Hepatocyte (in vitro differentiated cells): ENCODE results near the gene SORD. TPM values are rescaled to one million over a fixed set of nuclear protein-coding genes. Genes with fewer than 3 reads are reported as not detected.
"Not testable (repeated sequence)": the region's sequence is repeated elsewhere in the genome, so short reads cannot be mapped to it uniquely, and the experiment has no call there.

Experiments used
- DNase-seq: peaks from one replicate; pipeline ENCODE4 v3.0.0-alpha.2; 2016; ENCODE audit warnings: low spot score
- H2AFZ ChIP-seq: fragments of 200-600 bp; sonication (generic); 2 replicates; pipeline ENCODE4 v1.6.0; 2016; ENCODE audit warnings: antibody characterized with exemption, mild to moderate bottlenecking
- H3K27ac ChIP-seq: fragments of 200-600 bp; sonication (generic); 2 replicates; pipeline ENCODE4 v1.5.1; 2016; ENCODE audit warnings: mild to moderate bottlenecking
- H3K27me3 ChIP-seq: fragments of 200-600 bp; sonication (generic); 2 replicates; pipeline ENCODE4 v1.6.1; 2016
- H3K36me3 ChIP-seq: fragments of 200-600 bp; sonication (generic); replicated peaks from 2 replicates; pipeline ENCODE4 v1.5.1; 2016; ENCODE audit warnings: low read depth; ENCODE audit not compliant: insufficient read depth
- H3K4me1 ChIP-seq: fragments of 200-600 bp; sonication (generic); 2 replicates; pipeline ENCODE4 v1.5.1; 2016; ENCODE audit warnings: mild to moderate bottlenecking, moderate library complexity; ENCODE audit not compliant: insufficient read depth
- H3K4me2 ChIP-seq: fragments of 200-600 bp; sonication (generic); 2 replicates; pipeline ENCODE4 v1.6.0; 2016
- H3K4me3 ChIP-seq: fragments of 200-600 bp; sonication (generic); 2 replicates; pipeline ENCODE4 v1.5.1; 2016; ENCODE audit warnings: mild to moderate bottlenecking
- H3K79me2 ChIP-seq: fragments of 200-600 bp; sonication (generic); 2 replicates; pipeline ENCODE4 v1.6.0; 2017; ENCODE audit warnings: mild to moderate bottlenecking
- H3K9me2 ChIP-seq: fragments of 200-600 bp; sonication (generic); replicated peaks from 2 replicates; pipeline ENCODE4 v1.6.0; 2017; ENCODE audit warnings: mild to moderate bottlenecking; ENCODE audit not compliant: insufficient read depth
- H3K9me3 ChIP-seq: fragments of 200-600 bp; sonication (generic); 2 replicates; pipeline ENCODE4 v1.5.1; 2016; ENCODE audit warnings: low read depth, mild to moderate bottlenecking
- H4K20me1 ChIP-seq: fragments of 200-600 bp; sonication (generic); 2 replicates; pipeline ENCODE4 v1.6.0; 2016; ENCODE audit warnings: mild to moderate bottlenecking; ENCODE audit not compliant: insufficient read depth, poor library complexity, severe bottlenecking
- CTCF ChIP-seq: fragments of 200-600 bp; sonication (generic); IDR thresholded peaks from 2 replicates; pipeline ENCODE4 v1.5.1; 2016; ENCODE audit warnings: antibody characterized with exemption, mild to moderate bottlenecking; ENCODE audit not compliant: poor library complexity
- EZH2 ChIP-seq: fragments of 200-600 bp; sonication (generic); IDR thresholded peaks from 2 replicates; pipeline ENCODE4 v1.6.1; 2016; ENCODE audit warnings: antibody characterized with exemption, mild to moderate bottlenecking, borderline replicate concordance
- EZH2phosphoT487 ChIP-seq: fragments of 200-600 bp; sonication (generic); IDR thresholded peaks from one replicate; pipeline ENCODE4 v1.6.1; 2018; ENCODE audit warnings: antibody characterized with exemption, mild to moderate bottlenecking, low read depth, moderate library complexity; ENCODE audit not compliant: unreplicated experiment, severe bottlenecking
- WGBS: methylation state at CpG from one replicate; pipeline ENCODE4 v1.1.6; 2016; ENCODE audit warnings: low lambda C conversion rate; ENCODE audit errors: missing lambda C conversion rate; 5-methylcytosine and 5-hydroxymethylcytosine counted together
- polyA plus RNA-seq: library from polyadenylated mRNA; unstranded; fragments of >200 nt; fragmentation: Nextera tagmentation; extraction: Ambion mirVana; gene quantifications from 2 replicates; pipeline ENCODE4 v1.2.1, GENCODE V29; 2016
- total RNA-seq: library from RNA; depleted of rRNA; stranded (reverse); fragments of >200 nt; gene quantifications from 2 replicates; pipeline ENCODE4 v1.2.3, GENCODE V29; 2014

Gene SORD
- total and polyA plus RNA-seq, 2 experiments from 2014 or later: 81.8 to 116 TPM

GRCh38 chr15:44988184-44988869 is 34.7 kb upstream of the SORD start:
- H3K9me3 ChIP-seq, H2AFZ ChIP-seq, H3K4me3 ChIP-seq, H3K36me3 ChIP-seq, H3K9me2 ChIP-seq, H4K20me1 ChIP-seq, DNase-seq, H3K79me2 ChIP-seq, H3K27me3 ChIP-seq, H3K4me2 ChIP-seq, H3K4me1 ChIP-seq, H3K27ac ChIP-seq: not testable (repeated sequence)
- 89% methylated on average over 1 of the region's 3 CpGs for WGBS

- H3K27me3 ChIP-seq, H3K4me2 ChIP-seq, DNase-seq, H3K79me2 ChIP-seq, H3K27ac ChIP-seq, H2AFZ ChIP-seq, H3K36me3 ChIP-seq, H3K4me1 ChIP-seq, H3K4me3 ChIP-seq, H3K9me3 ChIP-seq, H4K20me1 ChIP-seq, H3K9me2 ChIP-seq: not testable (repeated sequence)
- WGBS: 94% methylated on average over 4 of the region's 5 CpGs
These were observed 34.1 kb upstream of the SORD start for GRCh38 chr15:44988870-44989219.

DNA sequence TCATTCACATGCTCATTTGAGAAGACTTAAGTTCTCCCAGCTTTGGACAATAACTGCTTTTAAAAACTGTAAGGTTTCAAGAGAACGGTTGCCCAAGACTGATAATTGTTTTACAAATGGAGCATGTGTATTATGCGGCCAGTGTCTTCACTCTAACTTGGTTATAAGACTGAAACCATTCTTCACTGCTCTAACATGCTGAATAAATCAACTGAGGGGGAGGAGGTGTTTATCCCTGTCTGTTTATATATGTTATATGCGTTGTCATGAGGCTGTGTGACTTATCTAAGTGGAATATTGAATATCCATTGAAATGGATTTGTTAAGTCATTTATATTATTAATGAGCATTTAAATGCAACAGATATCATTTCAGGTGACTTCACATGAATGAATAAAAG is 25.4 kb upstream of the SORD start:
- H2AFZ ChIP-seq, H3K79me2 ChIP-seq, H3K9me3 ChIP-seq, H3K4me3 ChIP-seq, H3K4me2 ChIP-seq, H3K9me2 ChIP-seq, H3K27ac ChIP-seq, H4K20me1 ChIP-seq, H3K36me3 ChIP-seq, DNase-seq, H3K4me1 ChIP-seq, H3K27me3 ChIP-seq: not testable (repeated sequence)
- 77% methylated on average over 3 of the region's 3 CpGs for WGBS

- Histone ChIP-seq H3K9me2 (no peaks in the 10 kb centered on the region), H3K79me2 (no peaks in the 10 kb centered on the region), H3K4me1 (peaks cover 9% of the 10 kb centered on the region), H3K4me2 (no peak overlapping the region), H3K27me3 (no peaks in the 10 kb centered on the region), H3K4me3 (no peak overlapping the region), H4K20me1 (no peaks in the 10 kb centered on the region), H3K9me3 (no peaks in the 10 kb centered on the region), H3K27ac (no peak overlapping the region), H3K36me3 (no peaks in the 10 kb centered on the region), H2AFZ (no peak overlapping the region)
- WGBS: 93% methylated on average over 2 of the region's 2 CpGs
- no peak for TF ChIP-seq EZH2
- TF ChIP-seq EZH2phosphoT487: no peak
- TF ChIP-seq CTCF: no peak
- DNase-seq: no peak
These were observed 23.9 kb upstream of the SORD start for GRCh38 chr15:44999105-44999504.

- not testable (repeated sequence) for H3K9me3 ChIP-seq, H4K20me1 ChIP-seq
These were observed 21.8 kb upstream of the SORD start for GRCh38 chr15:45001180-45001579.

DNA sequence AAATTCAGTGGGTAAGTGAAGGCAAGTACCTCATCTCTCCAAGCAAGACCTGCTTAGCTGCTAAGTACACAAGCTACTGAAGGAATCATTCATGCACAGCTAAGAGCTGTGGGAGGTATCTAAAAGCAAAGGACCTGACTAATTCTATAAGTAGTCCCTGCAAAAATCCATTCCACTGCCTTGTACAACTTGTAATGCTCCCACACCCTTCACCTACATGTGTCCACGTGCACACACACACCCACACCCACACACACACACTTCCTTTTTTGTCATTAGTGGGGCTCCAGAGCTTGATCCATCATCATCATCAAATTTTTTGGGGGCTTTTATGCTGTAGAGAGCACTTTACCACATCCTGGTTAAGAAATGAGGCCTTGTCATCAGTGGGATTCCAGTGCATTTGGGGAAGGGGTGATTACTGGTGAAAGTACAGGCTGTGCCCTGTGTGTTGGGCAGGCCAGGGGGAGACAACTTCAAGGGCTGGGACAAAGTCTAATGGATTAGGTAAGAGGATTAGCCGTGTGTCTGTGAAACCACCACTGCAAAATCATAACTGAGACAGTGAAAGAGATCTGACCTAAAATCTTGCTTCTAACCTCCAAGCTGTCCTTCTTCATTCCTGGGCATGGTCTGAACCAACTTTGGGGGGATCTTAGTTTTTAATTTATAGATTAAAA is 19.1 kb upstream of the SORD start:
- not testable (repeated sequence) for H2AFZ ChIP-seq, H3K36me3 ChIP-seq, H3K4me3 ChIP-seq, DNase-seq, H3K27me3 ChIP-seq, H3K4me2 ChIP-seq, H3K79me2 ChIP-seq, H3K9me3 ChIP-seq, H4K20me1 ChIP-seq, H3K9me2 ChIP-seq
- WGBS: 48% methylated on average over 2 of the region's 2 CpGs
- Histone ChIP-seq H3K4me1 (peaks cover 14% of the 10 kb centered on the region), H3K27ac (peak overlapping the region; percentile 33)

More at GRCh38 chr15:45001180-45001579, 21.8 kb upstream of the SORD start:
- not testable (repeated sequence) for H3K4me2 ChIP-seq, H3K79me2 ChIP-seq, H3K36me3 ChIP-seq, H3K4me3 ChIP-seq, DNase-seq, H3K27ac ChIP-seq, H2AFZ ChIP-seq, H3K27me3 ChIP-seq, H3K9me2 ChIP-seq
- 44% methylated on average over 1 of the region's 1 CpG for WGBS
- H3K4me1 ChIP-seq: peaks cover 14% of the 10 kb centered on the region

DNA sequence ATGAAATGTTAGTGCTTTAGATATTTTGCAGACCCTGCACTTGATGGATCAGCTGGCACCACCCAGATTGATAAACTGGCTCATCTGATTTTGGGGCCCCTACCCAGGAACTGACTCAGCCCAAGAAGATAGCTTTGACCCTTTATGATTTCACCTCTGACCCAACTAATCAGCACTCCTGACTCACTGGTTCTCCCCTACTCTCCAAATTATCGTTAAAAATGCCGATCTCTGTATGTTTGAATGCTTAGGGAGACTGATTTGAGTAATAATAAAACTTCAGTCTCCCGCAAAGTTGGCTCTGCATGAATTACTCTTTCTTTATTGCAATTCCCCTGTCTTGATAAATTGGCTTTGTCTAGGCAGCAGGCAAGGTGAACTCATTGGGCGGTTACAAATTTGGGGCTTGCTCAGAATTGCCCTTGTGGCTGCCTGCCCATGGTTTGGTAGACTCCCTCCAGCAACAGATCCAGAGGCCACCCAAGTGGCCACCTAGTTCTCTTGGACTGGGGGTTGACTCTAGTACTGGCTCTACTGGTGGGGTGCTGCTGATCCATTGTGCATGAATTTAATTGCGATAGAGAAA is 18.3 kb upstream of the SORD start:
- H3K9me2 ChIP-seq, H3K27me3 ChIP-seq, H3K4me3 ChIP-seq, DNase-seq, H3K27ac ChIP-seq, H3K4me2 ChIP-seq, H3K79me2 ChIP-seq, H2AFZ ChIP-seq, H4K20me1 ChIP-seq, H3K9me3 ChIP-seq, H3K36me3 ChIP-seq: not testable (repeated sequence)
- peaks cover 14% of the 10 kb centered on the region for H3K4me1 ChIP-seq
- WGBS: 95% methylated on average over 5 of the region's 5 CpGs
